A673 (cell line): Measurements from ENCODE around the gene OSGIN1.

Experiments used
- EZH2 ChIP-seq: fragments of 200-600 bp; sonication (generic); IDR thresholded peaks from 2 replicates; pipeline ENCODE4 v1.6.1; 2017; ENCODE audit warnings: borderline replicate concordance, low read depth, mild to moderate bottlenecking, mixed read lengths, antibody characterized with exemption, low read length; ENCODE audit not compliant: poor library complexity, severe bottlenecking
- TF ChIP-seq, protein P1 (sequence below): fragments of 300-800, 200-600 bp; sonication (generic); conservative IDR thresholded peaks from 2 replicates; pipeline ENCODE4 v1.5.1; 2017; ENCODE audit warnings: low read depth, mild to moderate bottlenecking, antibody characterized with exemption, low read length, moderate library complexity, mixed read lengths

DNA sequence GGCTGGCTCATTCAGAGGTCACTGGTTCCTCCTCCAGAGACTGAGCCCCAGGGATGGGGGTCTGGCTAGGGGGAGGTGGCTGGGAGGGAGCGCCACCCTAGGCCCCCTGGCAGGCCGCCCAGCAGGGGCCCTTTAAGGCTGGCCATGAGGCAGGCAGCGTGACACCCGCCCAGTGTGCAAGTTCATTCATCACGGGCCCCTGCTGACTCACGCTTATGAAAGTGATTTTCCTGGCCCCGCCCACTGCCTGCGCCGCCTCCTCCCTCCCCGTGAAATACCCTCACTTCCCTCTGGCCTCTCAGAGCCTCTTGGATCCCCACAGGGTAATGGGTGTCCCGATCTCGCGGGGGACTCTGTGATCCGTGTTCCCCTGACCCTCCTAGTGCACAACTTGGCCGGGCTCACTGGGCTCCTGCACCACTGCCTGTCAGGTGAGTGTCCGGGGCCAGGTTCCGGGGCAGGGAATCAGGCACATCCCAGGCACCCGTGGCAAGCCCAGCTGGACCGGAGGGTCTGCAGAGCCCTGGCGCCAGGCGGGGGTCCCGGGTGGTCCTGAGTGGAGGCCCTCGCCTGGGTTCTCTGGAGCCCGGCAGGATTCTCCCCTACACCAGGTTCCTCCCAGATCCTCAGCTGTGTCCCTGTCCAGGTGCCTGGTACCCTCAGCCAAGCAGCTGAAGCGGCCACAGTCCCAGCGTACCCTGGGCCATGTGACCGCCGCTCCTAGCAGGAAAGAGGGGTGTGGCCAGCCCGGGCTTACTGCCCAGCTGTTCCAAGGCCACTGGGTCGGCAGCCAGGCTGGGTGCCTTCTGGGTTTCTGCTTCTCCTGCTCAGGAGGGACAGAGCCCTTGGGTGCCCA, at the start of gene OSGIN1:
- TF ChIP-seq, protein P1, sequence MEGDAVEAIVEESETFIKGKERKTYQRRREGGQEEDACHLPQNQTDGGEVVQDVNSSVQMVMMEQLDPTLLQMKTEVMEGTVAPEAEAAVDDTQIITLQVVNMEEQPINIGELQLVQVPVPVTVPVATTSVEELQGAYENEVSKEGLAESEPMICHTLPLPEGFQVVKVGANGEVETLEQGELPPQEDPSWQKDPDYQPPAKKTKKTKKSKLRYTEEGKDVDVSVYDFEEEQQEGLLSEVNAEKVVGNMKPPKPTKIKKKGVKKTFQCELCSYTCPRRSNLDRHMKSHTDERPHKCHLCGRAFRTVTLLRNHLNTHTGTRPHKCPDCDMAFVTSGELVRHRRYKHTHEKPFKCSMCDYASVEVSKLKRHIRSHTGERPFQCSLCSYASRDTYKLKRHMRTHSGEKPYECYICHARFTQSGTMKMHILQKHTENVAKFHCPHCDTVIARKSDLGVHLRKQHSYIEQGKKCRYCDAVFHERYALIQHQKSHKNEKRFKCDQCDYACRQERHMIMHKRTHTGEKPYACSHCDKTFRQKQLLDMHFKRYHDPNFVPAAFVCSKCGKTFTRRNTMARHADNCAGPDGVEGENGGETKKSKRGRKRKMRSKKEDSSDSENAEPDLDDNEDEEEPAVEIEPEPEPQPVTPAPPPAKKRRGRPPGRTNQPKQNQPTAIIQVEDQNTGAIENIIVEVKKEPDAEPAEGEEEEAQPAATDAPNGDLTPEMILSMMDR: no peak
- TF ChIP-seq EZH2: no peak
